Measurements from ENCODE around the gene DOCK9.

Gene DOCK9

GRCh38 chr13:98945863-98946605 lies 31.8 kb downstream of the DOCK9 start:
- no peak for DNase-seq

GRCh38 chr13:98944336-98944735 lies 33.5 kb downstream of the DOCK9 start:
- DNase-seq = no peak

- no peak for DNase-seq
Observed at GRCh38 chr13:98942997-98943396, 34.9 kb downstream of the DOCK9 start.

GRCh38 chr13:98942485-98942884 lies 35.4 kb downstream of the DOCK9 start:
- DNase-seq = no peak

DNA sequence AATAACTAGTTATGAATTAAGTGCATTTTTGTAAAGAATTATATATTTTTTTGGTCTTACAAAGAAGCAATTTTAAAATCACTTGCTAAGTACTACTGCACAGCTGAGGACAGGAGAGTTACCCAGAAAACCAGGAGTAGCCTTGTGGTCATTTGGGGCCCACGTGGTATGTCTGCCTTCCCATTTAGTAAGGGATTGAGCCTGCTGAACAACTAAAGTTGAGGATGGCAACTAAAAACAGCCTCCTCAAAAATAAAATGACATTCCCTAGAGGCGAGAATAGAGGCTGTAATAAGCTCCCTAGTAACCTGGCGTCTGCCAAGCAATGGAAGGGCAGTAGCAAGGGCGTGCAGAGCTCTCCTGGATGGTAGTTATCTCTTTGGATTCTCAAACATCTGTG lies 36.3 kb downstream of the DOCK9 start:
- no peak for DNase-seq

DNA sequence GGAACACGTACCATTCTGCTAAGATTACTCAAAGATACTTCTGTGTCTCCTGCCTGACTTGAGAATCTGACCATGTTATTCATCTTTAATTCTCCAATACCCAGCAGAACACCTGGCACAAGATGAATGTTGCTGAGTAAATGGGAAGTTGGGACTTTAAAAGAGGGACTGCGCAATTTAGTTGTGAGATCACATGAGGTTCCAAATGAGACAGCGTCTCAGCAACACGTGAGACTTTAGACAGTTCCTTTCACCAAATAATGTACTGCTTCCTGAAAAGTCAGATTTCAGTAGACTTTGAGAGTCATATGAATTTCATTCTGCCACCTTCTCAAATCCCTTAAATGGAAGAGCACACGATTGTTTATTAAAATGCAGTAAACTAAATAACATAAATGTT lies 36.7 kb downstream of the DOCK9 start:
- DNase-seq = no peak

- no peak for DNase-seq
Observed at GRCh38 chr13:98940325-98941001, 37.4 kb downstream of the DOCK9 start.

DNA sequence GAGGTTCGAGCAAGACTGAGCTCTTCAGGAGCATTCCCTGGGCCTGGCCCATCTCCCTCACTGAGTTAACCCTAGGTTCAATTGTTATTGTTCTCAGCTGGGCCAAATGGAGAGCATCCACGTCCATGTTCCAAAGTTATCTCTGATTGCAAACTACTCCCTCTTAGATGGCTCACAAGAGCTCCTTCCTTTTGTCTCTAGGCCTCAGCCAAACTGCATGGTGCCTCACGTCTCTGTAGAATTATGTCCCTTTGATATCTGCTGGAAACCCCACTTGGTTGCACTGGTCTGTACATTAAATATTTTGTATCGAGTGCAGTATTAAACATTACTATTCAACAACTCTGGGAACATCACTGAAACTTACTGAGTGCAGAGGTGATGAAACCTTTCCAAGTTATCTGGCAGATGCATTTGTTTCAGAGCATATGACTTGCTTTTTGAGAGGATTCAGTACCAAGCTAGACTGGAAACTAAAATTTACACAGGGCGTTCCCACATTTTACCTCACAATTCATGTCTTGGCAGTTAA lies 38.1 kb downstream of the DOCK9 start:
- DNase-seq = no peak

- DNase-seq = peak in 1 of 2 experiments; percentile 29
Observed at GRCh38 chr13:98938801-98939200, 39.1 kb downstream of the DOCK9 start.

- no peak for DNase-seq
Observed at GRCh38 chr13:98937911-98938381, 39.9 kb downstream of the DOCK9 start.

DNA sequence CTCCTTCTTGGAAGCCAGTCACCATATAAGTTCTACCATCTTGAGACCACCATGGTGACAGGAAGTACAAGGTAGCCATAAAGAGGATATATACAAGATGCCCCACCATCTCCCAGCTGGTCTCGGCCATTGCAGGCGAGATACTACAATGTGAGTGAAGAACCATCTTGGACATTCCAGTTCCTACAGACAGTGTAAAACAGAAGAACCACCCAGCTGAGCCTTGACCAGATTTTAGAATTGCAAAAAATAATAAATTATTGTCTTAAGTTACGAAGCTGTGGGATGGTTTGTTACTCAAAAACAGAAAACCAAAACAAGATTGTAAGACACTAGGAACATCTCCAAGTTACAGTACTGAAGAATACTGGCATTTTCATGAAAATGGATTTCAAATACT lies 43.6 kb downstream of the DOCK9 start:
- no peak for DNase-seq

- DNase-seq = no peak
Observed at GRCh38 chr13:98930151-98930591, 47.7 kb downstream of the DOCK9 start.

DNA sequence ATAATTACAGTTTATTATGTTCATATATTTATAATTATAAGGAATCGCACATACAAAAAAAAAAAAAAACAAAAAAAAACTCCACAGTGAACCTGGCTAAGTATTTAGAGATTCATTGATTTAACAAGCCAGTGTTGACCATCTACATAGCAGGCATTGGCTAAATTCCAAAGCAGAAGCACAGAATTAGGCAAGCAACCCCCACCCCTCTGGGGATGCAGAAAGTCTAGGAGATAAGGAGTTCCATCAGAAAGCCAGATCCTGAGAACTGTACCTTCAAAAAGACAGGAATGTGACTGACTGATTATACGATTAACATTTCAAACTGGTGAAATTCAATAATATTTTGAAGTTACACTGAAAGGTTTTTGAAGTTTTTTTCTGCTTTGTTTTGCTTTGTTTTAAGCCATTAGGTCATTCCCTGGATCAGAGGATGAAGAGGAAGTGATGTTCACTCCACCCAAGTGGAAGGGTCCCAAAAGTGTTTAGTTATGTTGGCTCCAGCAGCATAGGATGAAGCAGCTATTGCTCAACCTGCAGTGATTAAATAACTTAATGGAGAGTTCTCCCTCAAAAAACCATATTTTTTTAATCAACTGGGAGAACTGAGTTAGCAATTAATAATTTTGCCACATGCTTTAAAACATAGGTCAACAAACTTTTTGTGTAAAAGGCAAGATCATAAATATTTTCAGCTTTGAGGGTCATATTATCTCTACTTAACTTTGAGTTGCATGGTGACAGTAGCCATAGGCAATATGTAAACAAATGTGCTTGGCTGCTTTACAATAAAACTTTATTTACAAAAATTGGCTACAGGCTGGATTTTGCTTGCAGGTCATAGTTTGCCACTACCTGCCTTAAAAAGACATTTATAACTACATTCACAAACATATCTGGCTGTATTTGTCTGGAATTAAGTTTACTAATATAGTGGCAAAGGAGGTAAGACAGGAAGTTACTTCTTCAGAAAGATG lies 49.6 kb downstream of the DOCK9 start:
- DNase-seq = no peak

DNA sequence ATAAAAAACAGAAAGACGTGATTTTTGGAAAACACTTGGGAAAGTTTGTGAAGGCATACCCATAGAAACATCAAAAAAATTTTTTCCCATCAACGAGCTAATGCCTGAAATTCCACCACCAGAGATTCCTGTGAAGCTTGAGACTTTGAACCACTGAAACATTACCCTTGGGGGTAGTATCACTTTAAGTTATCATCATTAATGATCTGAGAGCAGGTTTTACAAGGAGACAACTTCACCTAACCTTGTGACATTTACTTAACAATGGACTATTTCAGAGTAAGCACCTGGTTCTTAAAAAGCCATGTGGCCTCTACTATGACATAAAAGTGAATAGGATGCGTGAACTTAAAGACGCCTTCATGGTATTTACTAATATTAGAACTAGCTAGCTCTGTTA lies 51.9 kb downstream of the DOCK9 start:
- no peak for DNase-seq

DNA sequence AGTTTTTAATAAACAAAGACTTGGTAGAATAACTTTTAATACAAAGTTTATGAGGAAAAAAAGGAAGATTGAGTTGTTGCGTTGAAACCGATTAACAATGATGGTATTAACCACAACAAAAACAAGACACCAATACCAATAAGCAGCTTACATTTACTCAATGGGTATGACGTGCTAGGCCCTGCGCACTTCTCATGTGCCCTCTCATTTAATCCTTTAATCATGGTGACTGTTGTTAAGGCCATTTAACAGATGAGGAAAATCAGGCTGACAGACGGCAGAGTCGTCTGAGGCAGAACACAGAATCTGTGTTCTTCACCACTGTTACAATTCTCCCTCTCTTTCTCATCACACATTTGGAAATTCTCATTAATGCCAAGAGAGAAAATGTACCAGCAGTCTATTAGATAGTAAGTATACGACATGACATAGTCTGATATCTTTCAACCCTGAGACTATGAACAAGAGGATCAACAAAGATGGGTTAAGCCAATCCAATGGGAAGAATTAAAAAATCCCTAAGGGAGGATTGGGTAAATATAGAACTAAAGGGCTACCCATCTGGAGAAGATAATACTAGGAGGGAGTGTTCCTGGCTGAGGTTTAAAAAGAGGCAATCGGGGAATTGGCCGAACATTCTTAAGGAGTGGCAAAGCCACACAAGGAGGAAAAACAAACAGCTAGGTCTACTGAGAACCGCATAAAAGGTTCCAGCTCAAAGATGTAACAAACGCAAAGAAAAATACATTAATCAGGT lies 54.0 kb downstream of the DOCK9 start:
- no peak for DNase-seq

DNA sequence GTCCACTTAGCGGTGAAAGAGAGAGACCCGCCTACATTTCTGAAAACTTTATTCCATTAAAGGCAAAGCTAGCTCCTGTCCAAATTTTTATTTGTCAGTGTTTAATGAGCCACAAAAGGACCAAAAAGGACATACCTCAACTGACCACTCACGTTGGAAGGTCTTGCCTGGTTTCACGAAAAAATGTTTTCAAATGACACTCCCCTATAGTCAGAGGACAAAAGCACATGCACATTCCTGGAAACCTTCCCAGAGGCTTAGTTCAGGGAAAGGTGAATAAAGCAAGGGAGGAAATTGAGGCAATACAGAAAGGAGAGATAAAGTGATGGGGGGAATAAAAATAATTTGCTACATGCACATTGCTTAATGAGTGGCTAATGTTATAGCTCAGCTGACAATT lies 55.6 kb downstream of the DOCK9 start:
- DNase-seq = no peak

GRCh38 chr13:98921786-98922185 lies 56.1 kb downstream of the DOCK9 start:
- no peak for DNase-seq

DNA sequence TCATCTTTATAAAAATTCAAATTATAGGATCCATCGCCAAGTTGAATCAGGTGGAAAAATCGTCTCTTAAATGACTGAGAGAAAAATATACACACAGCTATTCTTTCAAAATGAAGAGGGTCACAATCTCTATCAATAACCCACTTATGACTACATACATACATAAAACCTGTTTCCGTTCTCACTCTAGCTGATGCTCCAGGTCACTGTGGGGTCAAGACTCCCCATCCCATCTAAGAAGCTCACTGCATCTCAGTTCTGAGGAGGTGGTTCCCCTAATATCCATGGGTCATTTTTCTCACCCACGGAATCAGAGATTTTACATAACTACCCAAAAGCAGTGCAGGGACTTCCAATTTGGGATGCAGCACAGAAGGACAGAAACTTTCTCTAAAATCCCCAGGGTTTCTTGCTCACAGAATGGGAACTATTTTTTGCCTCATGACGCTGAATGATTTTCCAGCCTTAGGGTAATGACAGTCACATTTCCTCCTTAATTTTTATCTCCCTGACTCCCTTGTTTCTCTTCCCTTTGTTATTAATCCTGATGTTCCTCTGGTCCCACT lies 56.8 kb downstream of the DOCK9 start:
- DNase-seq = no peak

DNA sequence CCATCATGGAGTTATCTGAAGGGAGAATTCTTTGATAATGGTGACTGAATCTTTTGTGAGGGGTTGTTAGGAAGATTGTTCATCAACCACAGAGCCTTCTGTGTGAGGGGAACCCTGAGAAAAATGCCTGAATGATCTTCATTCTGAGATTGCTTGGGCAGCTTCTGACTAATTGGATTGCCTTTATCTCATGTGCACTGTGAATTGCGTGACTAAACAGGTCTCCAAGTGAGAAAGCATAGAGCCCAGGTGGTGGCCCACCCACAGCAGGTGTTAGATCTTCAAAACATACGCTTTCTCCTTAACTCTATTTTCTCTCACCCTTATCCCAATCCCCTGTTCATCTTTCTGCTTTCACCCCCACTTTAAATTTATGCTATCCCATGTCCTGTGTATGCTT lies 58.3 kb downstream of the DOCK9 start:
- DNase-seq = no peak

- DNase-seq = no peak
Observed at GRCh38 chr13:98918771-98919170, 59.1 kb downstream of the DOCK9 start.

DNA sequence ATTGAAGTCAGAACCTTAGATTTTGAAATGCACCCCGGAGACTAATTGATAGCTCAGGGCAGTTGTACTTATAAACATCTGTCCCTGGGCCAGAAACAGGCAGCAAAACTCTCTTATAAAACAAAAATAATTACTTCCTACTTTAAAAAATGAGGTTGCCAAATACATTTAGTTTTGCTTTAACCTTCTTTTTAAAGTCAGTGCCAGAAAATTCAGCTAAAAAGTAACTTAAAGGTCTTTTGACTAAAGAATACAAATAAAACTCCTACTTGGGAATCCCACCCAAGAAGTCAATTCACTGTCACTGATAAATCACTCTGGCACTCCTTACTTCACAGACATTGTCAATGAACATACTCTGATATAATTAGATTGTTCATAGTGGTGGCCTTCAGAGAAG lies 60.7 kb downstream of the DOCK9 start:
- DNase-seq = no peak

GRCh38 chr13:98916403-98916802 lies 61.5 kb downstream of the DOCK9 start:
- no peak for DNase-seq
